ENCODE measurements around the gene NPFFR1.
A peak's percentile ranks its signal among the peaks of the same experiment; 100 is the strongest.

NPFFR1 gene

DNA sequence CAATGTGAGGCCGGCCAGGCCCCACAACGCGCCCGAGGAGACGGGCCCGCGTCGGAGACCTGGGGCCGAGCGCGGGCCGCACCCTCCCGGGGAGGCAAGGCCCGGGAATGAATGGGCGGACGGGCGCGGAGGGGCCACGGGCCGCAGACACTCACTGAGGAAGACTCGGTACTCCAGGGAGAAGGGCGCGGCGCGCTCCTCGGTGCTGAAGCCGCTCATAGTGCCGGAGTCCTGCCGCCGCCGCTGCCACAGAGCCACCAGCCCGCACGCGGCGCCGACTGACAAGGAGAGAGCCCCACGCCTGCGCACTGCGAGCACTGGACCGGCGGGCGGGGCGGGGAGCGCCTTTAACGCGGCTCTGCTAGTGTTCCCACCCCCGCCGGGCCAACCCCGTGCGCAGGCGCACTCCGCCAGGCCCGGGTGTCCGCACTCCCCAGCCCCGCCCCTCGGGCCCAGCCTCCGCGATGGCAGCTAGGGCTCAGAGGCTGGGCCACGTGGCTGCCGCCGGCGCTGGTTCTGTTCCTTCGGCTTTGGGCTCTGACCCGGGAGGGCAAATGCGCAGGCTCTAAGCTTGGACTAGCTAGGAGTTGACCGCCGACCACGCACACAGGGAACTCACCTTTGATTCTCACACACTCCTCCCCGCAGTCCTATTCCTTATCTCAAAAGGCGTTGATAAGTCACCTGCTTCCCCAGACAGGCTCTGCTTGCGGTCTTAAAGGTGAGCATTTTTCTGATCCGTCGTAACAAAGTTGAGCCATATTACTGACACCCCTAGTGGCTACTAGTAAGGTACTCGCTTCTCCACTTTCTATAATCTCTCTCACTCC lies 50.5 kb downstream of the NPFFR1 start, which contains the start of gene PPA1 (continued):
- TF ChIP-seq, protein P1, sequence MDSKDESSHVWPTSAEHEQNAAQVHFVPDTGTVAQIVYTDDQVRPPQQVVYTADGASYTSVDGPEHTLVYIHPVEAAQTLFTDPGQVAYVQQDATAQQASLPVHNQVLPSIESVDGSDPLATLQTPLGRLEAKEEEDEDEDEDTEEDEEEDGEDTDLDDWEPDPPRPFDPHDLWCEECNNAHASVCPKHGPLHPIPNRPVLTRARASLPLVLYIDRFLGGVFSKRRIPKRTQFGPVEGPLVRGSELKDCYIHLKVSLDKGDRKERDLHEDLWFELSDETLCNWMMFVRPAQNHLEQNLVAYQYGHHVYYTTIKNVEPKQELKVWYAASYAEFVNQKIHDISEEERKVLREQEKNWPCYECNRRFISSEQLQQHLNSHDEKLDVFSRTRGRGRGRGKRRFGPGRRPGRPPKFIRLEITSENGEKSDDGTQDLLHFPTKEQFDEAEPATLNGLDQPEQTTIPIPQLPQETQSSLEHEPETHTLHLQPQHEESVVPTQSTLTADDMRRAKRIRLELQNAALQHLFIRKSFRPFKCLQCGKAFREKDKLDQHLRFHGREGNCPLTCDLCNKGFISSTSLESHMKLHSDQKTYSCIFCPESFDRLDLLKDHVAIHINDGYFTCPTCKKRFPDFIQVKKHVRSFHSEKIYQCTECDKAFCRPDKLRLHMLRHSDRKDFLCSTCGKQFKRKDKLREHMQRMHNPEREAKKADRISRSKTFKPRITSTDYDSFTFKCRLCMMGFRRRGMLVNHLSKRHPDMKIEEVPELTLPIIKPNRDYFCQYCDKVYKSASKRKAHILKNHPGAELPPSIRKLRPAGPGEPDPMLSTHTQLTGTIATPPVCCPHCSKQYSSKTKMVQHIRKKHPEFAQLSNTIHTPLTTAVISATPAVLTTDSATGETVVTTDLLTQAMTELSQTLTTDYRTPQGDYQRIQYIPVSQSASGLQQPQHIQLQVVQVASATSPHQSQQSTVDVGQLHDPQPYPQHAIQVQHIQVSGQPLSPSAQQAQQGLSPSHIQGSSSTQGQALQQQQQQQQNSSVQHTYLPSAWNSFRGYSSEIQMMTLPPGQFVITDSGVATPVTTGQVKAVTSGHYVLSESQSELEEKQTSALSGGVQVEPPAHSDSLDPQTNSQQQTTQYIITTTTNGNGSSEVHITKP (tag by site-specific recombination; IDR thresholded peaks at IDR 0.05), result peak; percentile 47; the same call in 1 of the 2 replicates
- TF ChIP-seq ZBTB17 (tag by site-specific recombination; IDR thresholded peaks at IDR 0.05) (no peak), ZNF169 (tag by site-specific recombination; IDR thresholded peaks at IDR 0.05) (no peak), MYNN (tag by site-specific recombination; IDR thresholded peaks at IDR 0.05; ENCODE audit: borderline replicate concordance) (no peak), ZNF274 (IDR thresholded peaks at IDR 0.05; ENCODE audit: low read length) (no peak), ZNF274 (tag by site-specific recombination; IDR thresholded peaks at IDR 0.05; ENCODE audit: borderline replicate concordance) (no peak), ZNF175 (tag by site-specific recombination; IDR thresholded peaks at IDR 0.05) (no peak), ZBTB11 (tag by site-specific recombination; conservative IDR thresholded peaks at IDR 0.05; ENCODE audit: low read depth) (no peak), ZNF514 (tag by site-specific recombination; IDR thresholded peaks at IDR 0.05) (no peak), PATZ1 (tag by site-specific recombination; IDR thresholded peaks at IDR 0.05) (peak; percentile 89), ZSCAN16 (tag by site-specific recombination; IDR thresholded peaks at IDR 0.05) (0 out of 2 replicates have a peak, but pooled peaks have one; percentile 15), ZNF560 (tag by site-specific recombination; IDR thresholded peaks at IDR 0.05; ENCODE audit: borderline replicate concordance) (no peak), ZNF423 (tag by site-specific recombination; IDR thresholded peaks at IDR 0.05) (no peak), KLF8 (tag by site-specific recombination; IDR thresholded peaks at IDR 0.05) (no peak; the same call in 1 of the 2 replicates), ZNF837 (tag by site-specific recombination; IDR thresholded peaks at IDR 0.05) (no peak), KLF9 (tag by site-specific recombination; IDR thresholded peaks at IDR 0.05; ENCODE audit: low read depth) (peak; percentile 80), ZIC2 (tag by site-specific recombination; IDR thresholded peaks at IDR 0.05) (no peak), ZNF701 (tag by site-specific recombination; IDR thresholded peaks at IDR 0.05) (no peak), ZNF580 (tag by site-specific recombination; IDR thresholded peaks at IDR 0.05) (0 out of 2 replicates have a peak, but pooled peaks have one; percentile 14), ZNF350 (tag by site-specific recombination; IDR thresholded peaks at IDR 0.05) (no peak), ZBTB26 (tag by site-specific recombination; optimal IDR thresholded peaks at IDR 0.05) (peak; percentile 95), ZNF558 (tag by site-specific recombination; IDR thresholded peaks at IDR 0.05) (no peak), BCL11B (tag by site-specific recombination; IDR thresholded peaks at IDR 0.05; ENCODE audit: low read depth) (no peak), PRDM1 (tag by site-specific recombination; IDR thresholded peaks at IDR 0.05) (0 out of 2 replicates have a peak, but pooled peaks have one; percentile 30), ZNF585B (tag by site-specific recombination; IDR thresholded peaks at IDR 0.05) (no peak), ZNF791 (tag by site-specific recombination; IDR thresholded peaks at IDR 0.05) (no peak)
- TF ChIP-seq, protein P2, sequence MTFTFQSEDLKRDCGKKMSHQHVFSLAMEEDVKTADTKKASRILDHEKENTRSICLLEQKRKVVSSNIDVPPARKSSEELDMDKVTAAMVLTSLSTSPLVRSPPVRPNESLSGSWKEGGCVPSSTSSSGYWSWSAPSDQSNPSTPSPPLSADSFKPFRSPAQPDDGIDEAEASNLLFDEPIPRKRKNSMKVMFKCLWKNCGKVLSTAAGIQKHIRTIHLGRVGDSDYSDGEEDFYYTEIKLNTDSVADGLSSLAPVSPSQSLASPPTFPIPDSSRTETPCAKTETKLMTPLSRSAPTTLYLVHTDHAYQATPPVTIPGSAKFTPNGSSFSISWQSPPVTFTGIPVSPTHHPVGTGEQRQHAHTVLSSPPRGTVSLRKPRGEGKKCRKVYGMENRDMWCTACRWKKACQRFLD (tag by site-specific recombination; IDR thresholded peaks at IDR 0.05), result no peak

All from HEK293 (cell line).